NCI-H2227 (cell line): ENCODE measurements around the gene UIMC1.
"Not testable (repeated sequence)": the region's sequence is repeated elsewhere in the genome, so short reads cannot be mapped to it uniquely, and the experiment has no call there.

Source experiments
- DNase-seq: peaks from one replicate; lab custom pipeline; 2025; ENCODE audit not compliant: unreplicated experiment; lab: John Stamatoyannopoulos, UW

UIMC1 gene

DNA sequence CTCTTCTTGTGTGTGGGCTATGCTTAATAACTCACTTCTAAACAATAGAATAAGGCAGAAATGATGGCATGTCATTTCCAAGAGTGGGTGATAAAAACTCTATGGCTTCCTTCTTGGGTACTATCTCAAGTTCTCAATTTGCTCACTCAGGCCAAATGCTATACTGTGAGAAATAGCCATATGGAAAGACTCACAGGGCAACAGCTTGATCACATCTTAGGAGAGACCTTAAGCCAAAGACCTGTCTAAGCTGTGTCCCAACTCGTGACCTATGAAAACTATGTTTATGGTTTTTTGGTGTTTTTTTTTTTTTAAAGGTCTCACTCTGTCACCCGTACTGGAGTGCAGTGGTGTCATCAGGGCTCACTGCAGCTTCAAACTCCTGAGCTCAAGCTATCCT is 2.1 kb upstream of the UIMC1 start:
- no peak for DNase-seq

DNA sequence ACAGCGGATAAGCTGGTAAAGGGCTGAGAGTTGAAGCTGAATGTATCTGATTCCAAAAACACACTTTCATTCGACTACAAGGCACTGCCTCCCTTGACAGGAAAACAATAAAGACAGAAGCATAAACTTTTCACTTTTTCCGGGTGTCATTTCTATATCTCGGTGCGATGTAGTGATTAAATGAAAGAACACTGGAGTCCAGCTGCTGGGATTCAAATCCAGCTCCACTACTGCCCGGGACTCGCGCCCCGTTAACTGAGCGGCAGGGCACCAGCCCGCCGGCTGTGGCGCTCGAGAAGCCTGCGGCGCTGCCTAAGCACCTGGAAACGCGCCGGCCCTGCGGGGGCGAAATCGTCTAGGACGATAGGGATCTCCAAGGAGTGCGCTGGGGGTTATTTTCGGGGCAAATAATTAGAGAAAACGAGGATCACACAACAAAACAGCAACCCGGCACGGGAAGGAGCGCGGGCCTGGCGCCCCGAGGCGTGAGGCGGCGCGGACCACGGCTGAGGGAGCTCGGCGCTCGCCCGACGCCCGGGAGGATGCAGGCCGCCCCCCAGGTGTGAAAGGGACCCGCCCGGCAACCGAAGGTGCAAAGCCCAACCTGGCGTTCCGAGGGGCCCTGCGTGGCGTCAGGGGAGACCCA is 837 bp downstream of the UIMC1 start:
- peak; percentile 62 for DNase-seq

DNA sequence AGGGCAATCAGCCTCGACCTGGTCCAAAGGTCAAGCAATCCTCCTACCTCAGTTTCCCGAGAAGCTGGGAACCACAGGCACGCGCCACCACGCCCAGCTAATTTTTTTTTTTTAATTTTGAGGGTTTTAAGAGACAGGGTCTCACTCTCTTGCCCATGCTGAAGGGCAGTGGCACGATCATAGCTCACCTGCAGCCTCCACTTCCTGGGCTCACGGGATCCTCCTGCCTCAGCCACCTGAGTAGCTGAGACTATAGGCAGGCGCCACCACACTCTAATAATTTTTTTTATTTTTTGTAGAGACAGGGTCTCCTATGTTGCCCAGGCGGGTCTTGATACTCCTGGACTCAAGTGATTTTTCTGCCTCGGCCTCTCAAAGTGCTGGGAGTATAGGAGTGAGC is 1.6 kb downstream of the UIMC1 start:
- DNase-seq = no peak

DNA sequence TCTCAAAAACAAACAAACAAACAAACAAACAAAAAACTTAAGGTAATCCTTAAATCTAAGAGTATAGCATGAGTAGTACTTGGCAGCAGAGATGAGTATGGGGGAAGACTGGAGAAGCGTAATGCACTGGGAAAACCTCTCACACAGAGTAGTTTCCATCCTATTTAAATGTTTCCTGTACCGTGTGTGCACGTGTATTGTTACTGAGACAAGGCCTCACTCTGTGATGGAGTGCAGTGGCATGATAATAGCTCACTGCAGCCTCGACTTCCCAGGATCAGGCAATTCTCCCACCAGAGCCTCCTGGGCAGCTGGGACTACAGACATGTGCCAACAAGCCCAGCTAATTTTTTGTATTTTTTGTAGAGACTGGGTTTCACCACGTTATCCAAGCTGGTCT is 2.9 kb downstream of the UIMC1 start:
- DNase-seq = no peak

- DNase-seq = not testable (repeated sequence)
These were observed 7.1 kb downstream of the UIMC1 start for GRCh38 chr5:176999526-176999925.

GRCh38 chr5:176998828-176999227 is 7.8 kb downstream of the UIMC1 start:
- no peak for DNase-seq

GRCh38 chr5:176996780-176997179 is 9.8 kb downstream of the UIMC1 start:
- no peak for DNase-seq

GRCh38 chr5:176995896-176996767 is 10.4 kb downstream of the UIMC1 start:
- DNase-seq = no peak

GRCh38 chr5:176995122-176995490 is 11.5 kb downstream of the UIMC1 start:
- DNase-seq = no peak

GRCh38 chr5:176994460-176995121 is 12.0 kb downstream of the UIMC1 start:
- DNase-seq = no peak

DNA sequence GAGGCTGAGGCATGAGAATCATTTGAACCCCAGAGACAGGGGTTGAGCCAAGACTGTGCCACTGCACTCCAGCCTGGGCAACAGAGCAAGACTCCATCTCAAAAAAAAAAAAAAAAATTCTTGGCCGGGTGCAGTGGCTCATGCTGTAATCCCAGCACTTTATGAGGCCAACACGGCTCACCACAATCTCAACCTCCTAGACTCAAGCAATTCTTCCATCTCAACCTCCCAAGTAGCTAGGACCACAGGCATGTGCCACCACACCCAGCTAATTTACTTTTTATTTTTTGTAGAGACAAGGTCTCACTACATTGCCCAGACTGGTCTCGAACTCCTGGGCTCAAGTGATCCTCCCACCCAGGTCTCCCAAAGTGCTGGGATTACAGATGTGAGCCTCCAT is 13.5 kb downstream of the UIMC1 start:
- not testable (repeated sequence) for DNase-seq

GRCh38 chr5:176987583-176987982 is 19.0 kb downstream of the UIMC1 start:
- DNase-seq = no peak

DNA sequence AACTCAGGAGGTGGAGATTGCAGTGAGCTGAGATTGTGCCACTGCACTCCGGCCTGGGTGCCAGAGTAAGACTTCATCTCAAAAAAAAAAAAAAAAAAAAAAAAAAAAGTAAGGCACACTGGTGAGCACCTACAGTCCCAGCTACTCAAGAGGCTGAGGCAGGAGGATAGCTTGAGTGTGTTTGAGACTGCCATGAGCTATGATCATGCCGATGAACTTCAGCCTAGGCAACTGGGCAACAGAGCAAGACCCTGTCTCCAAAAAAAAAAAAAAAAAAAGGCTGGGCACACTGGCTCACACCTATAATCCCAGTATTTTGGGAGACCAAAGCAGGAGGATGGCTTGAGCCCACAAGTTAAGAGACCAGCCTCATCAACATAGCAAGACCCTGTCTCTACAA is 20.3 kb downstream of the UIMC1 start:
- DNase-seq = no peak

- DNase-seq = no peak
These were observed 21.1 kb downstream of the UIMC1 start for GRCh38 chr5:176985516-176985915.

DNA sequence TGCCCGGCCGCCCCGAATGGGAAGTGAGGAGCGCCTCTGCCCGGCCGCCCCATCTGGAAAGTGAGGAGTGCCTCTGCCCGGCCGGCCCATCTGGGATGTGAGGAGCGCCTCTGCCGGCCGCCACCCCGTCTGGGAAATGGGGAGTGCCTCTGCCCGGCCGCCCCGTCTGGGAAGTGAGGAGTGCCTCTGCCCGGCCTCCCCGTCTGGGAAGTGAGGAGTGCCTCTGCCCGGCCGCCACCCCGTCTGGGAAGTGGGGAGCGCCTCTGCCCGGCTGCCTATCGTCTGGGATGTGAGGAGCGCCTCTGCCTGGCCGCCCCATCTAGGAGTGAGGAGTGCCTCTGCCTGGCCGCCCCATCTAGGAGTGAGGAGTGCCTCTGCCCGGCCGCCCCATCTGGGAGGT is 22.4 kb downstream of the UIMC1 start:
- DNase-seq = not testable (repeated sequence)

DNA sequence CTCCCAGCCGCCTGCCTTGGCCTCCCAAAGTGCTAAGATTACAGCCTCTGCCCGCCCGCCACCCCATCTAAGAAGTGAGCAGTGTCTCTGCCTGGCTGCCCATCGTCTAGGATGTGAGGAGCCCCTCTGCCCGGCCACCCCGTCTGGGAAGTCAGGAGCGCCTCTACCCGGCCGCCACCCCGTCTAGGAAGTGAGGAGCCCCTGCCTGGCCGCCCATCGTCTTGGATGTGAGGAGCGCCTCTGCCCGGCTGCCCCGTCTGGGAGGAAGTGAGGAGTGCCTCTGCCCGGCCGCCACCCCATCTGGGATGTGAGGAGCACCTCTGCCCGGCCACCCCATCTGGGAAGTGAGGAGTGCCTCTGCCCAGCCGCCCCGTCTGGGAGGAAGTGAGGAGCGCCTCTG is 23.0 kb downstream of the UIMC1 start:
- DNase-seq = not testable (repeated sequence)

DNA sequence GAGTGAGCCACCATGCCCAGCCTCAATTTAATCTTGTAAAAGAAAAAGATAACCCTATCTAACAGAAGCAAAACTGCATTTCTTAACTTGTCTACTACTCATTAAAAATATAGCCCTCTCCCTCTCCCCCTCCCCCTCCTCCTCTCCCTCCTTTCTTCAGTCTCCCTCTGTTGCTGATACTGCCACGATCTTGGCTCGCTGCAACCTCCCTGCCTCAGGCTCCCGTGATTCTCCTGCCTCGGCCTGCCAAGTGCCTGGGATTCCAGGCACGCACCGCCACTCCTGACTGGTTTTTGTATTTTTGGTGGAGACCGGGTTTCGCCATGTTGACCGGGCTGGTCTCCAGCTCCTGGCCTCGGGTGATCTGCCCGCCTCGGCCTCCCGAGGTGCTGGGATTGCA is 23.5 kb downstream of the UIMC1 start:
- DNase-seq = not testable (repeated sequence)

- no peak for DNase-seq
These were observed 25.8 kb downstream of the UIMC1 start for GRCh38 chr5:176980818-176981217.

DNA sequence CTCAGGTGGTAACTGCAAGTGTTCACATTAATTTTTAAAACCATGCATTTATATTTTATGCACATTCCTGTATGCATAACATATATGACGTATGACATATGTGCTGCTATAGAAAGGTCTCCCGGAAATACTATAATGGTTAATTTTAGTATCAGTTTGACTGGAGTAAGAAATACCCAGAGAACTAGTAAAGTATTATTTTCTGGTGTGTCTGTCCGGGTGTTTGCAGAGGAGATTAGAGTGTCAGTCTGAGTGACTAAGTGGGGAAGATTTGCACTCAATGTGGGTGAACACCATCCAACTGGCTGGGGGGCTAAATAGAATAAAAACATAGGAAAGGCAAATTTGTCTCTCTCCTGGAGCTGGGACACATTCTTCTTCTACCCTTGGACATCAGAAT is 26.9 kb downstream of the UIMC1 start:
- DNase-seq = no peak

DNA sequence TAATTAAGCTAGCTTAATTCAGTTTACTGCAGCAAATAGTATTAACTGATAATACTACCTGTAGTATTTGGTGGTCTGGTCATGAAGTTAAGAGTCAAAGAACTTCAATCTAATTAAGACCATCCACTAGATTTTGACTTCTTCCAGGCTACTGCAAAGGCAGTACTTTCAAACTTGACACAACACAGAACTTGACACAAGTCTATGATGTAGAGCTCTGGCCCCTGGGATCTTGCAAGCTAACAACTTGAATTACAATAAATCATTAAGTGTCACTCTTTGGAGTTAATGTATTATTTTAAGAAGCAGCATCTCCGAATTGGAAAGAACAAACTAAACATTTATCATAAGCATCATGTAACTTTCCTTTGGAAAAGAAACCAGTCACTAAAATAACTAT is 40.9 kb downstream of the UIMC1 start:
- DNase-seq = no peak

DNA sequence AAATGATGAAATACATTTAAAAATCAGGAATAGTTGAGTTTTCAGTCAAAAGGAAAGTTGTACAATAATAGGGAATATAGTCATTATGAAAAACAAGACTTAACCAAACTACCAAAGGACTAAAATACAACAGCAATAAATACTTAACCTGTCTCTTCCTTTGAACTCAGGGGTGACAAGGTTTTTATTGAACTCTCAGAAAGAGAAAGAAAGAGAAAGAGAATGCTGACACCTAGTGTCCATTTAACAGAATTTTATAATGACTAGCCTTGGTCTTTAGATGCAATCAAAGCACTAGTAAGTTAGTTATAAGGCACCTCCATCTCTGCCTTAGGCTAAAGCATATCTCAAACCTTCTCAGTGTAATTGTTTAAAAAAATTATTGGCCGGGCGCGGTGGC is 47.5 kb downstream of the UIMC1 start:
- peak; percentile 36 for DNase-seq

DNA sequence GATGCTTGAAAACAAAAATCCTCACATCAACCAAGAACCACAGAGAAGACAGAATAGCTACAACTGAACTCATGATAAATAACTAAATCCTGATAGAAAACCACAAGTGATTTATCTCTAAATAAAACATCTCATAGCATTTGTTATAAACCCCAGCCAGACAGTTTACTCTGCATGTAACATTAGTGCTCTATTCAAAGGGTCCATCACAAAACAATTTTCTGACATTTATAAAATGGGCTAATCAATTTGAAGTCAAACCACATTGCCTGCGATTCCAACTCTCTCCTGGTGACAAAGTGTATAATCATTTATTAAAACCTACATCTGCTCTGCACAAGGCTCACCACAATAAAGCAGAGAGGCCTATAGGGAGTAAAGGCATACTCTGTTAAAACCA is 49.8 kb downstream of the UIMC1 start:
- DNase-seq = no peak
